ENCODE measurements around the gene VCAN.

Gene VCAN

DNA sequence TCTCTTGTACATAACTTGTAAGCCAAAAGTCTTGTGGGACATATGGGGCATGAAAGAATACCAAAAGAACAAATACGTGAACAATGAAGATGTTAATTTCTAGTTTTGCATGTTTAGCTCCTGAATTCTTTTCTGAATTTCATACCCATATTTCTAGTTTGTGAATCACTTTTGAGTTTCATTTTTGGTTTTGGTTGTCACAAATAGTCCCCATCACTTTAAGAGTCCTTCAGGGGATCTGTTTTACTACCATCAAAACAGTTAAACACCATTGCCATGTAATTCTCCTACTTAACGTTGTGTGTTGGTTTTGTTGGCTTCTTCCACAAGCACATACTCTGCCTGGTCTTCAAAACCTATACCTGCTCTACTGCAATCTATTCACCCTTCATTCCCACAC is 27.0 kb downstream of the VCAN start:
- DNase-seq (ENCODE audit: low read depth): no peak

DNA sequence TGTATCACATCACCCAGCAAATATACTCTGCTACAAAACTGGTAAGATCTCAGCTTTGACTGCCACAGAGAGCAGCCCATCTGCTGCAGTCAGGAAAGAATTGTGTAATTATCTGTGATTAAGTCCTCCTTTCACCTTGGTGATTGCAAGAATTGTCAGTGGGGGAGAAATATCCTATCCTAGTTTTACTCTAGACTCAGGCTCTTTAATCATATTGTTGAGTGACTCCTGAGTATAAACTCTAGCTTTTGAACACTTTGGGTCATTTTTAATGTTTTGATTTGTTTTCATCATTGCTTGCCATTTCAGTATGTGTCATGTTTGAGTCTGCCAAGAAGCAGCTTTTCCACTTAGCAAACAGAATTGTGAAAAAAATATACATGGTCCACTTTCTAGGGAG is 32.1 kb downstream of the VCAN start:
- DNase-seq (ENCODE audit: low read depth): no peak

DNA sequence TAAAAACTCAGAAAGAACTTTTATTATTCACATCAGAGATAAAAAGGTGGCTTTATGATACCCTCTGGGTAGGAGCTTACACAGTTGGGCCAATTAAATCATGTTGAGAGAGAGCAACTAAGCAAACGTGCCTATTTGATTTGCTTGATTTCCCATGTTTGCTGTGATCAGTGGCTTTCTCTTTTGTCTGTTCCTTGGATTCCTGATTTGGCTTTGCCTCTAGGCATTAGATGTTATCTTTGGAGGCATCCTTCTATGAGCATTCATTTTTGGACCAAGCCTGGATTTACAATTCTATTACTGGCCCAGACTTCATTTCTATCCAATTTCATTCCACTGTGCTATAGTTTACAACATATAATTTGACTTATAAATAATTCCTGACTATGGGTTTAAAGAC is 35.9 kb downstream of the VCAN start:
- no peak for DNase-seq (ENCODE audit: low read depth)

DNA sequence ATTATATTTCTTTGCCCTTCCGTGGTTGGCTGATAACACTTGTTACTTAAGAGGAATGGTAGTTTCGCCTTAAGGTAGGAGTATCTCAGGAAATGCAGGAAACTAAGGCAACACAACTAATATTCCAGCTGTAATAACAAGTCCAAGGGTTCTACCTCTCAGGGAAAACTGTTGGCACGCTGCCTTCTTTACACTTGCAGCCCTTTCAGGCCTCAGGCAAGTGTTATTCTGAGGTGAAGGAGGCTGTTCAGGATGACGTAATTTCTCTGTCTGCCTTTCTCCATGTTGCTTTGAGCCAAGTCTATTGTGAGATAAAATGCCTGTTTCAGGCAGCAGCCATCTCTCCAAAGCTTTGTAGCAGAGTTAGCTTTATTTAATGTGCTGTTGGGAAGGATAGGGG is 38.0 kb downstream of the VCAN start:
- DNase-seq (ENCODE audit: low read depth): no peak

DNA sequence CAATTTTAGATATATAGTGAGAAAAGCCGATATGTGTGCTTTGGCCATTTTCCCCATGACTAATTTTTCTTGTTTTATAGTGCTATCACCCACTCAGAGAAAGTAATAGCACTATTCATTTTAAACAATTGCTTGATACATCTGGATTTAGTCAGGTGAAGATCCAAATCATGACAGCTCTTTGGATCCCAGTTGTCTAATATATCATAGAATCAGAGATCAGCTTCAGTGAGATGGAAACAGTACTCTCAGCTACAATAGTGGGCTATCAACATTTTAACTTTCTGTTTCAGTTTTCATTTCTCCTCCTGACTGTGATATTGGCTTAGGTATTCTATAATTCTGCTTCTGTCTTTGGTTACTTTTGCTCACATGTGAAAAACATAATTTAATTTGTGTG is 38.7 kb downstream of the VCAN start:
- DNase-seq (ENCODE audit: low read depth): no peak

DNA sequence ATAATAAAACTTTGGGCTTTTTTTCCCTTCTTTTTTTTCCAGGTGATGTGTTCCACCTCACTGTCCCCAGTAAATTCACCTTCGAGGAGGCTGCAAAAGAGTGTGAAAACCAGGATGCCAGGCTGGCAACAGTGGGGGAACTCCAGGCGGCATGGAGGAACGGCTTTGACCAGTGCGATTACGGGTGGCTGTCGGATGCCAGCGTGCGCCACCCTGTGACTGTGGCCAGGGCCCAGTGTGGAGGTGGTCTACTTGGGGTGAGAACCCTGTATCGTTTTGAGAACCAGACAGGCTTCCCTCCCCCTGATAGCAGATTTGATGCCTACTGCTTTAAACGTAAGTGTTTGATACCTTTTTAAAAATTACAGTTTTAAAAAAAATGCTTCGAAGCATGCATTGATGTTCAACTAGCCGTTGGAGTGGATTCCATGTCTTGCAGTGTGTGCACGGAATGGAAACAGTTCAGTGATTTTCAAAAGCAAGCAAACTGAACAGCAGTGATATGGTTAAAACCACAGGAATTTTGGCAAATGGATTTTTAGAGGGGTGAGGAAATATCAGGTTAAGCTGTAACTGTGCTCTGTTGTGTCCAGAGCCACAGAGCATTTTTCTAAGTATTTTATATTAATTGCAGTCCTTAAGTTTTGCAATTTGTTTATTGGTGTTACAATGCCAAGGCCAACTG is 40.7 kb downstream of the VCAN start:
- no peak for DNase-seq (ENCODE audit: low read depth)

DNA sequence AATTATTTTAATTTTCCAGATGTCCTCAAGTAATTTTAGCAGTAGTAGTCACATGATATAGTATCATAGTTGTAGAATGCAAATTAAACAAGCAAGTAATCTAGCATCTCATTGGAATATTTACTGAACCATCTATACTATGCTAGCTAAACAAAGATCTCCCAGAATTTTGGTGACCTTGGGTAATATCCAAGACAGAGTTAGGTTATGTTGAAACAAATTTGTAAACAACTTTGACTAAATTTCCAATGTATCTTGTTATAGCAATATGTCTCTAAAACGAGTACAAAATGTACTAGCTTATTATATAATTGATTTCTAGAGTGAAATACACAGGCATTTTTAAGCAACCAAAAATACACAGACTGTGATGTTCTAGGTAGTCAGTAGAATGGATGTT is 41.5 kb downstream of the VCAN start:
- no peak for DNase-seq (ENCODE audit: low read depth)

DNA sequence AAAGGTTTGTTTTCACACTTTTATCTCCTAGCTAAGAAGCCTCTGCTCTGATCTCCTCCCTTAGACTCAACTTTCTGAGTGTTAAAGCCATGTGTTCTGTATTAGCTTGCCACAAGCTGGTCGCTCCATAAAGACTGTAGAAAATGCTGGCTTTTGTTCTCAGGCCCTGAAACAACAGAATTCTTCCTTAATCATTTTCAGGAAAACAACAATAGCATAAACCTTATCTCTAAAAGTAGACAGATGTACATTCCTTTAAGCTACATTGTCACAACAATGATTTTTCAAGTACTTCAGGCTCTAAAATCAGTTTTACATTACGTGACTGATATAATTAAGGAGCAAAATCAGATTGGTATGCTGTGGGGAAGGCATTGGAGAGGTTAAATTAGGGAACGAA is 41.9 kb downstream of the VCAN start:
- DNase-seq (ENCODE audit: low read depth): no peak

DNA sequence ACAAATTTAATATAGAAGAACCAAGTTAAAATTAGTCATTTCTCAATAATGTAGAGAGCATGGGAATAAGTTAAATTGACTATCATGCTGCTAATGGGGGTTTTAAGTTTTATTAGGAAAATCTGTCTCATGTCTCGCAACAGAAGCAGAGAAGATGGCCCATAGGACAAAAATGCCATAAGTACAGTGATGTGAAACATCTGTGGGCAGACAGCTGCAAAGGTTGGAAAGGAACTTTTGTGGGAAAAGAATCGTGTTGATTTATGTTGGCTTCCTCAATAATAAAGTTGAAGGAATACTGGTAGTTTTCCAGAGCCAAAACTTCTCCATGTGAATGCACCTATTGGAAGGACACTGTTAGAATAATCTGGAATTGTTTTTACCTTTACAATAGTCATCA is 44.8 kb downstream of the VCAN start:
- no peak for DNase-seq (ENCODE audit: low read depth)

DNA sequence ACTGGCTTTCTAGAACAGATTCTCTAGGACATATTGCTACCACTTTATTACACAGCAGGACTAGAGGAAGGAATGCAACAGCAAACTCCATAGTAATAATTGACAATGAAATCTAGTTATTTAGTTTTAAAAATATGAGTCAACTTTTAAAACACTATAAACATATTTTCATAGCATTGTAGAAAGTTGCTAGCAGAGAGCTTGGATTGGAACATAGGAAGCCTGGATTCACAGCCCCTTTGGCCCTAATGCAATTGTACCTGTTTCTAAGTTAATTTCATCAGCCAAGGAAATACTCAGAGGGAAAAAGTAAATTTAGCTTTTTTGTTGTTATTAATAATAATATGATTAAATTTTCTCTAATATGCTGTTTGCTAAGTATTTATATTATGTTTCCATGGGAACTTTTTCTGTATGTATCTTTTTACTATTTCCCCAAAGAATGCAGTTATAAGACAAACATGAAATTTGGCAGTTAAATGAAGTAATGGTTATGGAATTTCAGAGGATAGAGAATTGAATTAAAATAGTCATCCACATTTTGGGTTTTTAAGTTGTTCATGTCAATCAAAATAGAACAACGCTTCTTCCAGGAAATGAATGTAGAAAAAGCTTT is 45.6 kb downstream of the VCAN start:
- no peak for DNase-seq (ENCODE audit: low read depth)

DNA sequence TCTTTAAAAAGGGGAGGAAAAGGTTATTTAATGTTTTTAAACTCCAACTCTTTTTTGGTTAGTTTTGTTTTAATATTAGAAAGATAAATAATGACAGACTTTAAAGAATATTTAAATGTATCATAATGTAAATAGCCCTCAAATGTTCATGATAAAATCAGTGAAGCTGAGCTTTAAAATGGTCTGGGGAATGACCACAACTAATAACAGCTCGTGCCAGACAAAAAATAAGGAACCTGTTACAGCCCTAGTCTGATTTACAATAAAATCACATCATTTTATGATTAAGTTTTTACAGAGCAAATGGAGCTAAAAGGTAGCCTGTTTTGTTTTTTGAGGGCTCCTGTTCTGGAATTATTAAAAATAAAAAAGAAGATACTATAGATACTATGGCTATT is 46.1 kb downstream of the VCAN start:
- no peak for DNase-seq (ENCODE audit: low read depth)

DNA sequence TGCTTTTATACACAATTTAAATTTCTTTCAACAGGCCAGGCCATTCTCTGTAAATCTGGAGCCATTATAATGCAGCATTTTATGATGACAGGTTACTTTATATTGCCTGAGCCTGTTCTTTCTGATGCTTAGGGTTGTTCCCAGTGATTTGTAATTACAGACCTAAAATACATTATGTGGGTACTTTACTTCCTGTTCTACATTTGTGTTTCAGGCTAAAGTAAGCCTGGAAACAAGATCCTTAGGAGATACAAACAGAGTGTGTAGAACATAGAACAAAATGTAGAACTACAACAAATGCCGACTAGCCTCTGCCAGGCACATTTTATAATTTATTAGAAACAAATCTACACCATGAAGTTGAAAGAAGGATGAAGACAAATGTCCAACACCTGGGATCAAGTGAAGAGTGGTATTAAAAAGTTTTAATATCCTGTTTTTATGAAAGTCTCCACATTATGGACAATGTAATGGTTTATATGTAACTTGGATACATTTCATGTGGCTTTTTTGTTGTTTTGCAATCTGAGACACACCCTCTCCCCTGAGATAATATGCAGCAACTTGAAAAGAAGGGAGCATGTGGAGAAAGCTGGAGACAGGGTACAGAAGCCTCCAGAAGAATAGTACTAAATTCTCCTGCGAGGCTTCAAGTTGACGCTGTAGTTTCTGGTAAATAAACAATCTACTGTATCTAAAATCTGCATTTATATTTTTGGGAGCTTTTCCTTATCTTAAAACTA is 46.9 kb downstream of the VCAN start:
- DNase-seq (ENCODE audit: low read depth): no peak

DNA sequence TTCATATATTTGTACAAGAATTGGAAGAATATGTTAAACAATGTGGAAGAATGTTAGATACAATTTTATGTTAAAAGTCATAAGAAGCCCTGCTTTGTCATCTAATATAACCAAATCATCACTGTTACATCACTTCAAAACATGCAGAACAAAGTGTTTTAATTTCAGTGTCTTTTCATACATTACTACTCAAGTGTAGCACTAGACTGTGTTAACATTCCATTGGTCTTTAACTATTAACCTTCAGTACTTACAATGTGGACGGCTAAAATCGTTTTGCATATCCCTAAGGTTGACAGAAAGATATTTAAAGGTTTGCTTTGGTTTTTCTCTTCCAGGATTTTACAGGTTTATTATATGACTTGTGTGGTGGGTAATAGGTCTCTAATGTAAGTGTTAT is 50.9 kb downstream of the VCAN start:
- DNase-seq (ENCODE audit: low read depth): no peak

DNA sequence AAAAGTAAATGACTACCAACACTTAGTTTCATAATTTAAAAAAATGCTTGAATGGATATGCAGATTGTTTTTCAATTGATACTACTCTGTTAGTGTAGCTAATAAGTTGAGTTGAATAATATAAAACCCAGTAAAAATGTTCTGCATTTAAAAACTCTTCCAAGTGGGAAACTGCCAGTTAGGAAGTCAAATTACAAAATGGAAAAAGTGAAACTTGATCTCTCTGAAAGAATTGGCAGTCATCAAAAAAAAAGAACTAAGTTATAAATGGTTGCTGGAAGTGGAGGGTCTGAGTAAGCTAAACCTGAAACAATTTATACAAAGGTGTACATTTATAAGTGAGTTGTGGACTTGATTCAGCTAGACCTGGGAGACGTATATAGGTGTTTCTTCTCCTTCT is 52.4 kb downstream of the VCAN start:
- no peak for DNase-seq (ENCODE audit: low read depth)

DNA sequence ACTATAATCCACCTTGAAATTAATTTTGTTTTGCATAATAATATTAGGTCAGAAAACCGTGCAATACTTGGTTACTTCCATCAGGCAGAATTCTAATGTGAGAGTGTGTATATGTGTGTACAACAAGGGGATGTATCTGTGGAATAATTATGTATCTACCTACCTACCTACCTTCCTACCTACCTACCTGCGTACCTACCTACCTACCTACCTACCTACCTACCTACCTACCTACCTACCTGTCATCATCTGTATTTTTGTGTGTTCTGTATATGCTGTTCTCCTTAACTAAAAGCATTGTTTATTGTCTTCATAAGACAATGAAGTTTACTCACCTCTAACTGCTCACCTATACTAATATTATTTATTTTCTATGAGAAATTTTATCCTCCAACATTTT is 52.8 kb downstream of the VCAN start:
- DNase-seq (ENCODE audit: low read depth): no peak

DNA sequence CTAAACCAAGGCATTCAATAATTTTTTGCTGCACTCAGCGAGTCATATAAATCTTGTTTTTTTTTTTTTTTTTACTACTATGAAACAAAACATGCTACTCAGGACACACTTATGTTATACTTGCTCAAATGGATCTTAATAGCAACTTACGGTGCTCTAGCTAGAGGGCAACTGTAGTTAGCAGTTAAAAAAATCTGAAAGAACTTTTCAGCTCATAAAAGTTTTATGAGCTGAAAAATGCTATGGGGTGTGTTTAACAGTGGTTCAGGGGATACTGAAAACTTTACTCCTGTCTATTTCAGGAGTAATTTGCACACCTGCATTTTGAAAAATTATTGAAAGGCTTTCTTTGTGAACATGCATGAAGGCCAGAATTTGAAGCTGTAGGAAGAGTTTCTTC is 53.4 kb downstream of the VCAN start:
- DNase-seq (ENCODE audit: low read depth): no peak

DNA sequence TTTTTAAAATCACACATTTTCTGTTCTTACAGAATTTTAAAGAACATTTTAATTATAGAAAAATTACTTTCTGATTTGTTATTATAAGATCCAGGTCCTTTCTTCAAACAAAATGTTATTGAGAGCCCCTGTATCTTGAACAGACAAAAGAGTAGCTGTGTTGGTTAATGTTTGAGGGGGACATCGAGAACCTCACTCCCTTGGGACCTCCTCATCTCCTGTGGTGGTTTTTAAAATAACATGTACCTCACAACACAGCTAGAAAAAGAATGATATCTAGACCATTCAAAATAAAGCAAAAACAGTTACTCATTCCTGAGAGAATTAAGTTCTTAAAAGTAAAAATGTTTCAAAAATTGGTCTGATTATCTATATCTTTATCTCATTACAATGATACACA is 54.7 kb downstream of the VCAN start:
- DNase-seq (ENCODE audit: low read depth): no peak

DNA sequence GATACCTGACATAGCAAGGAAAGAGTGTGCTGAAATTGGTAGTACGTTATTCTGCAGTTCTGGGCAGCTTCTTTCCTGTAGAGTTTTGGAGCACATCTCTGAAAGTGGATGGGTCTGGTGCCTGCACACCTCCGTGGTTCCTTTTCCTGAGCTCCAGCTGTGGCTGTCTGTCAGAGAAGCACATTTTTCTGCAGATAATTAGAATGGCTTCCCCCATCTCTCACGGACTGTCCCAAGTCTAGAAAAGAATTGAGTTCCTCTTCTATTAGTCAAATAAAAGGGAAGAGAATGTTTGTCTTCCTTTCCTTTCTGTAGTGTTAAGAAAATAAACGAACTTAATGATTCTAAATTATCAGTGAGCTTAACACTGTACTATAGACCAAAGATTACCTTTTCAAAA is 55.7 kb downstream of the VCAN start:
- DNase-seq (ENCODE audit: low read depth): no peak

DNA sequence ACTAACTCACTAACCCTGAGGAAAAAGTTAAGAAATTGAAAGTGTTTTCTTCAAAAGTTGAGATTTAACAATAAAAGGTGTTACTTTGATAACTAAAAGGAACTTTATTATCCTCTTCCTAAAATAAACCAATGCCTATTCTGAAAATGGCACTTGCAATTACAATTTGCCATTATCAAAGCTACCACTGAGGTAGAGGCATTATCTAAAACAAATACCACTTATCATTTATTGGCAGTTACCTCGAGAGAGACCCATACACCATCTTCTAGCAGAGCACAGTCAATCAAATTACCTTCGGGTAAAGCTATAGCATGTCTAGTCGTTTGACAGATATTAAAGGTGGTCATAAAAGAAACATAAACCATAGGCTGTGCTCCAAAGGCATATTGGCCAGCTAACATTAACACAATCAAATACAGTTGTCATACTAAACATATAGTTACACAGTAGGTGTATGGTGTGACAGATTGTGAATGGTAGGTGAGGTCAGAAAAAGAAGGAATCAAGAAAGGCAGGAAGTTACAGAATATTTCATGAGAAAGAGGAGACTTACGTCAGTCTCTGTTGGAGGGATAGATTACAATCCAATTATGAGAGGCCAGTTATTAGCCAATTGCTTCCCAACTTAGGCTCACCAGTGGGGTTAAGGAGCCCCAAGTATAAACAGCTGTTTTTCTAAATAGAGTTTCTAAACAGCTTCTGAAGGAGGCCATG is 56.3 kb downstream of the VCAN start:
- no peak for DNase-seq (ENCODE audit: low read depth)

DNA sequence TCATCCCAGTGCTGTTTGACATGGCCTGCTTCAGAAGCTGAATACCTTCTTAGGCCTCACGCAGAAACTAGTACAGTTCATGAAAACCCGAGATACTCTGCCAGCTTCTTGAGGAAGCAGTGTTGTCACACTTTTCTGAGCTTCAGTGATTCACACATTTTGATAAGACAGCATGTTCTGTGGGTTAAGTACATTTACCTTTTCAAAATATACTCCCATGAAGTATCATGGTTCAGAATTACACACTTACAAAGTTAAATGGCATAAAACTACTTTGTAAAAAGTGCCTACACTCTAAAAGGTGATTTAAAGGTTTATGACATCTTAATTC is 56.9 kb downstream of the VCAN start:
- DNase-seq (ENCODE audit: low read depth): no peak

DNA sequence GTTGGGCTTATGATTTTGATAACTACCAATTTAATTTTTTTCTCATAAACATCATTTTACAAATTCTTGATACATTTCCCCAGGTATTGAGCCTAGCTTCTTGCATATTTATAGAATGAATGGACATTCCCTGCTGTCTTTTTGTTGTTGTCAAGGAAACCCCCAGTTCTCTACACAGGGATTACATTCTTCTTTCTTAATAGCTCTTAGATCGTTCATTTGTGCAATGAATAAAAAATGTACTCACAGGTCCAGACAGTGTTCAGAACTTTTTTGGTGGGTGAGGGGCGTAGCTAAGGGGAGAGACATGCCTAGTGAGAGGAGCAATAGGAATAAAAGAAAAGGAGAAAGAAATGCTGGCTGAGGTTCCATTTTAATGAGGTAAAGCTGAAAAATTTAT is 58.6 kb downstream of the VCAN start:
- no peak for DNase-seq (ENCODE audit: low read depth)

DNA sequence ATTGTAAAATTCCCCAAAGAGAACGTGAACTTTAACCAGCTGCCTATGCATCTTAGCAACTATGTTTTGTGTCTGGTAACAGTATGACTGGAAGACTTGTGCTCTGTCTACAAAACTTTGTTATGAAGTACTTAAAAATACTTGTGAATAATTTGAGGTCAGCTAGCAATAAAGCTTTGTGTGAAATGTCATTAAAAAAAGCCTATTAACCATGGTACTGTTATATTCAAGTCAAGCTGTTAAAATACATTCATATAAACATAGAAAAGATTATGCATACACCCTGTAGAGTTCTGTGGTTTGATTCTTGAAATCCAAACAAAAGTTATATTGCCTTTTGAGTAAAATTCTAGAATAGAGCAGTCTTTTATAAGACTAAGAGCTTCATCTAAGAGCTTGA is 60.1 kb downstream of the VCAN start:
- DNase-seq (ENCODE audit: low read depth): no peak

DNA sequence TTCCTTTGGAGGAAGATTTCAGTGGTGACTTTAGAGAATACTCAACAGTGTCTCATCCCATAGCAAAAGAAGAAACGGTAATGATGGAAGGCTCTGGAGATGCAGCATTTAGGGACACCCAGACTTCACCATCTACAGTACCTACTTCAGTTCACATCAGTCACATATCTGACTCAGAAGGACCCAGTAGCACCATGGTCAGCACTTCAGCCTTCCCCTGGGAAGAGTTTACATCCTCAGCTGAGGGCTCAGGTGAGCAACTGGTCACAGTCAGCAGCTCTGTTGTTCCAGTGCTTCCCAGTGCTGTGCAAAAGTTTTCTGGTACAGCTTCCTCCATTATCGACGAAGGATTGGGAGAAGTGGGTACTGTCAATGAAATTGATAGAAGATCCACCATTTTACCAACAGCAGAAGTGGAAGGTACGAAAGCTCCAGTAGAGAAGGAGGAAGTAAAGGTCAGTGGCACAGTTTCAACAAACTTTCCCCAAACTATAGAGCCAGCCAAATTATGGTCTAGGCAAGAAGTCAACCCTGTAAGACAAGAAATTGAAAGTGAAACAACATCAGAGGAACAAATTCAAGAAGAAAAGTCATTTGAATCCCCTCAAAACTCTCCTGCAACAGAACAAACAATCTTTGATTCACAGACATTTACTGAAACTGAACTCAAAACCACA is 67.4 kb downstream of the VCAN start:
- no peak for DNase-seq (ENCODE audit: low read depth)
